K562 (cell line): ENCODE results near the gene CLIC1. TPM values are rescaled to one million over a fixed set of nuclear protein-coding genes. Genes with fewer than 3 reads are reported as not detected.

Experiments
- CHD7 ChIP-seq: fragments of 200-600 bp; sonication (generic); IDR thresholded peaks from one replicate; pipeline ENCODE4 v1.6.1; 2012; ENCODE audit warnings: mild to moderate bottlenecking, low read depth, low read length, inconsistent platforms
- E2F4 ChIP-seq: sonication (generic); formaldehyde crosslinking; IDR thresholded peaks from 2 replicates; pipeline ENCODE4 v1.8.0; 2022; ENCODE audit warnings: mild to moderate bottlenecking, low read depth, missing genetic modification reagents
- GTF3C2 ChIP-seq: IDR thresholded peaks from 3 replicates; pipeline ENCODE4 v1.6.1; 2011; ENCODE audit warnings: borderline replicate concordance, mild to moderate bottlenecking, moderate library complexity; ENCODE audit not compliant: insufficient read length; ENCODE audit errors: extremely low read depth
- NCOA2 ChIP-seq, 2 experiments: fragments of 450-650 bp; IDR thresholded peaks; 2 replicates each; pipeline ENCODE4 v1.6.1; 2018; ENCODE audit warnings: mild to moderate bottlenecking in 2 of 2, moderate library complexity in 1 of 2; ENCODE audit not compliant: partially characterized antibody in 2 of 2
- UBTF ChIP-seq, 2 experiments: IDR thresholded peaks; 2 replicates each; pipeline ENCODE4 v1.6.1; 2012; ENCODE audit warnings: improper control_type of control experiment in 2 of 2, low read depth in 2 of 2, low read length in 2 of 2, borderline replicate concordance in 1 of 2
- ZNF384 ChIP-seq: IDR thresholded peaks from 2 replicates; pipeline ENCODE4 v1.6.1; 2012; ENCODE audit warnings: low read depth, low read length, improper control_type of control experiment
- polyA plus RNA-seq, 8 experiments: library from polyadenylated mRNA; depleted of rRNA in 4 of 8; stranded (reverse) in 5 of 8; unstranded in 3 of 8; fragments of >200 nt; fragmentation: Nextera tagmentation in 2 of 8; fragmentation: Illumina TruSeq in 1 of 8; extraction: Ambion mirVana in 2 of 8; extraction: Trizol in 1 of 8; gene quantifications; 2 replicates each; pipeline versions ENCODE4 v1.2.1 to v1.2.3, GENCODE V29; 2011 to 2014; ENCODE audit warnings: inconsistent platforms in 1 of 8, missing spikeins in 1 of 8
- total RNA-seq, 7 experiments: library from RNA; depleted of rRNA in 6 of 7; stranded (reverse); fragments of >200 nt in 6 of 7; fragmentation: Illumina TruSeq in 2 of 7; extraction: Trizol in 2 of 7; gene quantifications; 2 replicates each; pipeline versions ENCODE4 v1.2.1 to v1.2.3, GENCODE V29; 2011 to 2021; ENCODE audit warnings: low replicate concordance in 1 of 7

Gene CLIC1
- total and polyA plus RNA-seq, 9 of the 15 experiments (the other 6 are each of a cell fraction or from before 2014, with no cell fraction given) = 1,267 to 2,419 (median 1,808) TPM

GRCh38 chr6:31737991-31738979 is 2.0 kb upstream of the CLIC1 start (continued):
- peak in 1 of 2 experiments; percentile 70; a peak in 2 of 4 replicates for TF ChIP-seq UBTF (IDR thresholded peaks at IDR 0.05; ENCODE audit: borderline replicate concordance in 1 of 2, low read depth in 2 of 2, low read length in 2 of 2)
- TF ChIP-seq NCOA2 (IDR thresholded peaks at IDR 0.05; ENCODE audit: partially characterized antibody in 2 of 2) = no peak
- no peak for TF ChIP-seq GTF3C2
- no peak for TF ChIP-seq CHD7
- 0 out of 2 replicates have a peak, but pooled peaks have one; percentile 4 for TF ChIP-seq ZNF384
- TF ChIP-seq E2F4 (CRISPR knock-in tag) = no peak
